Osteoblast (primary cell): Measurements from ENCODE around the gene CACNA2D1. TPM values are rescaled to one million over a fixed set of nuclear protein-coding genes. Genes with fewer than 3 reads are reported as not detected.
"Not testable (repeated sequence)": the region's sequence is repeated elsewhere in the genome, so short reads cannot be mapped to it uniquely, and the experiment has no call there.

Experiments used
- DNase-seq: peaks from one replicate; pipeline ENCODE4 v3.0.0; 2011; ENCODE audit warnings: low spot score, mixed read lengths; ENCODE audit not compliant: insufficient read length; ENCODE audit errors: missing footprints
- H2AFZ ChIP-seq: 2 replicates; pipeline ENCODE4 v1.6.0; 2011; ENCODE audit warnings: mild to moderate bottlenecking, low read length
- H3K27ac ChIP-seq: 2 replicates; pipeline ENCODE4 v1.5.1; 2011; ENCODE audit warnings: mild to moderate bottlenecking, low read depth, low read length, moderate library complexity
- H3K27me3 ChIP-seq: 2 replicates; pipeline ENCODE4 v1.6.0; 2012; ENCODE audit warnings: mild to moderate bottlenecking, control low read depth, inconsistent platforms, low read length, moderate library complexity; ENCODE audit not compliant: insufficient read depth
- H3K36me3 ChIP-seq: 2 replicates; pipeline ENCODE4 v1.5.1; 2011; ENCODE audit warnings: mild to moderate bottlenecking, low read length, control low read depth, moderate library complexity; ENCODE audit not compliant: insufficient read depth
- H3K4me1 ChIP-seq: 2 replicates; pipeline ENCODE4 v1.5.1; 2011; ENCODE audit warnings: mild to moderate bottlenecking, low read length, control low read depth, moderate library complexity; ENCODE audit not compliant: insufficient read depth
- H3K4me2 ChIP-seq: 2 replicates; pipeline ENCODE4 v1.6.0; 2011; ENCODE audit warnings: mild to moderate bottlenecking, low read length; ENCODE audit not compliant: insufficient read depth
- H3K4me3 ChIP-seq: fragments of 200-600 bp; sonication (generic); 3 replicates; pipeline ENCODE4 v1.5.1; 2012; ENCODE audit warnings: mild to moderate bottlenecking, low read length, inconsistent platforms; ENCODE audit not compliant: insufficient read depth
- H3K79me2 ChIP-seq: 2 replicates; pipeline ENCODE4 v1.6.0; 2012; ENCODE audit warnings: mild to moderate bottlenecking, low read length, control low read depth, inconsistent platforms; ENCODE audit not compliant: insufficient read depth
- H3K9me3 ChIP-seq: 2 replicates; pipeline ENCODE4 v1.5.1; 2011; ENCODE audit warnings: low read depth, low read length, control low read depth
- H4K20me1 ChIP-seq: 2 replicates; pipeline ENCODE4 v1.6.0; 2012; ENCODE audit warnings: mild to moderate bottlenecking, low read length, control low read depth; ENCODE audit not compliant: insufficient read depth
- CTCF ChIP-seq: IDR thresholded peaks from 2 replicates; pipeline ENCODE4 v1.5.1; 2011; ENCODE audit warnings: mild to moderate bottlenecking, low read depth, low read length, moderate library complexity; ENCODE audit errors: extremely low read depth
- total RNA-seq: library from RNA; depleted of rRNA; stranded (reverse); fragments of >200 nt; gene quantifications from 2 replicates; pipeline ENCODE4 v1.2.3, GENCODE V29; 2012

The CACNA2D1 gene
- total RNA-seq, 1 donor: 145 TPM

GRCh38 chr7:82434275-82435022, 9.1 kb downstream of the CACNA2D1 start:
- H3K27me3 ChIP-seq: no peaks in the 10 kb centered on the region
- peaks cover 6% of the 10 kb centered on the region for H3K4me1 ChIP-seq

GRCh38 chr7:82433507-82433906, 10.1 kb downstream of the CACNA2D1 start:
- no peak for TF ChIP-seq CTCF
- H2AFZ ChIP-seq: no peak overlapping the region
- H3K4me3 ChIP-seq: no peak overlapping the region
- H3K9me3 ChIP-seq: no peaks in the 10 kb centered on the region
- DNase-seq: no peak
- peaks cover 13% of the 10 kb centered on the region for H3K4me1 ChIP-seq
- H3K27me3 ChIP-seq: no peaks in the 10 kb centered on the region
- H3K79me2 ChIP-seq: peaks cover 74% of the 10 kb centered on the region
- H3K4me2 ChIP-seq: no peak overlapping the region
- H3K36me3 ChIP-seq: peaks cover 4% of the 10 kb centered on the region
- no peak overlapping the region for H3K27ac ChIP-seq
- peaks cover 30% of the 10 kb centered on the region for H4K20me1 ChIP-seq

More at GRCh38 chr7:82434275-82435022, 9.1 kb downstream of the CACNA2D1 start:
- Histone ChIP-seq H2AFZ (no peak overlapping the region), H3K4me2 (no peak overlapping the region), H3K27ac (no peak overlapping the region), H3K9me3 (no peaks in the 10 kb centered on the region), H4K20me1 (peaks cover 32% of the 10 kb centered on the region), H3K79me2 (peaks cover 72% of the 10 kb centered on the region), H3K4me3 (no peak overlapping the region), H3K36me3 (peaks cover 4% of the 10 kb centered on the region)
- DNase-seq: no peak
- TF ChIP-seq CTCF: no peak

GRCh38 chr7:82432743-82433142, 10.8 kb downstream of the CACNA2D1 start:
- not testable (repeated sequence) for H3K9me3 ChIP-seq, H3K27ac ChIP-seq, H2AFZ ChIP-seq, H3K4me2 ChIP-seq, H3K27me3 ChIP-seq, H3K4me3 ChIP-seq, DNase-seq, H3K36me3 ChIP-seq
- H3K79me2 ChIP-seq: peaks cover 75% of the 10 kb centered on the region
- peaks cover 29% of the 10 kb centered on the region for H4K20me1 ChIP-seq
- peaks cover 16% of the 10 kb centered on the region for H3K4me1 ChIP-seq

GRCh38 chr7:82430500-82431465, 12.8 kb downstream of the CACNA2D1 start:
- Histone ChIP-seq H4K20me1 (peaks cover 32% of the 10 kb centered on the region), H3K36me3 (peaks cover 4% of the 10 kb centered on the region), H3K4me2 (no peak overlapping the region), H3K79me2 (peaks cover 78% of the 10 kb centered on the region), H3K4me1 (peaks cover 18% of the 10 kb centered on the region), H3K27me3 (no peaks in the 10 kb centered on the region), H2AFZ (no peak overlapping the region), H3K9me3 (no peaks in the 10 kb centered on the region), H3K4me3 (no peak overlapping the region), H3K27ac (peak overlapping the region; percentile 10)
- no peak for TF ChIP-seq CTCF
- DNase-seq: no peak
